ENCODE results near the gene PPP1R14C. TPM values are rescaled to one million over a fixed set of nuclear protein-coding genes. Genes with fewer than 3 reads are reported as not detected.

Gene PPP1R14C
- total RNA-seq, 1 experiment from 2014 or later, result 4.6 TPM

GRCh38 chr6:150180517-150180916 is 37.7 kb downstream of the PPP1R14C start:
- no peak for DNase-seq (ENCODE audit: low spot score)
- no peak for TF ChIP-seq EZH2 (IDR thresholded peaks at IDR 0.05; ENCODE audit: borderline replicate concordance, low read depth, low read length, poor library complexity, severe bottlenecking)
- TF ChIP-seq CTCF (conservative IDR thresholded peaks at IDR 0.05; ENCODE audit: low read depth, low read length), result no peak
- no peak overlapping the region for H3K27ac ChIP-seq (ENCODE audit: low read depth, low read length, poor library complexity, severe bottlenecking)
- H3K9me3 ChIP-seq (ENCODE audit: low read depth, low read length, poor library complexity, severe bottlenecking), result no peaks in the 10 kb centered on the region
- H3K4me1 ChIP-seq (ENCODE audit: insufficient read depth, low read length, poor library complexity, severe bottlenecking), result no peaks in the 10 kb centered on the region
- no peaks in the 10 kb centered on the region for H3K27me3 ChIP-seq (replicated peaks; ENCODE audit: insufficient read depth, low read depth, low read length, poor library complexity)
- no peaks in the 10 kb centered on the region for H3K36me3 ChIP-seq (ENCODE audit: insufficient read depth, low read length, poor library complexity, severe bottlenecking)
- BruUV-seq (replicated peaks), result no TSS peak
- H3K4me3 ChIP-seq (ENCODE audit: low read depth, low read length, poor library complexity, severe bottlenecking), result no peak overlapping the region
- CTCF ChIA-PET, result interaction anchor here (1.1 kb wide), 1 partner anchor 99 kb away, joined by 3 read pairs; no protein-coding TSS in a partner anchor
- POLR2A ChIA-PET (ENCODE audit: low non-redundant PET), result interaction anchor here (0.5 kb wide), 1 partner anchor 35 kb away, joined by 3 read pairs; no protein-coding TSS in a partner anchor
- intact Hi-C loops (cut with micrococcal nuclease; ENCODE audit: unreplicated experiment), result no loop called here

DNA sequence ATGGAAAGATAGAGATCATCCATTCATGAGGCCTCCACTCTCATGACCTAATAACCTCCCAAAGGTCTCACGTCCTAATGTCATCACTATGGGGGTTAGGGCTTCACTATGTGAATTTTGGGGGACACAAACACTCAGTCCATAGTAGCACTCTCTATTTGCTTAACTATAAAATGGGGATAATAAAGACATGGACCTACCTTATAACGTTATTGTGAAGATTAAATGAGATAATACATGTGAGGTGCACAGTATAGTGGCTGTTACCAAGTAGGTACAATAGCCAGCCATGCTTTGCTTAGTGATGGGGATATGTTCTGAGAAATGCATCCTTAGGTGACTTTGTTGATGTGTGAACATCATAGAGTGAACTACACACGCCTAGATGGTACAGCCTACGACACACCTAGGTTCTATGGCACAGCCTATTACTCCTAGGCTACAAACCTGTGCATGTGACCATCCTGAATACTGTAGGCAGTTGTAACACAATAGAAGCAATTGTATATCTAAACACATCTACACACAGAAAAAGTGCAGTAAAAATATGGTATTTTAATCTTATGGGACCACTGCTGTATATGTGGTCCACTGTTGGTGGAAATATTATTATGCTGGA is 39.7 kb downstream of the PPP1R14C start:
- no peaks in the 10 kb centered on the region for H3K9me3 ChIP-seq (ENCODE audit: low read depth, low read length, poor library complexity, severe bottlenecking)
- BruUV-seq (replicated peaks), result no TSS peak
- TF ChIP-seq EZH2 (IDR thresholded peaks at IDR 0.05; ENCODE audit: borderline replicate concordance, low read depth, low read length, poor library complexity, severe bottlenecking), result no peak
- TF ChIP-seq CTCF (conservative IDR thresholded peaks at IDR 0.05; ENCODE audit: low read depth, low read length), result no peak
- H3K36me3 ChIP-seq (ENCODE audit: insufficient read depth, low read length, poor library complexity, severe bottlenecking), result no peaks in the 10 kb centered on the region
- intact Hi-C loops (cut with micrococcal nuclease; ENCODE audit: unreplicated experiment), result no loop called here
- CTCF ChIA-PET, result no interaction called here
- H3K4me3 ChIP-seq (ENCODE audit: low read depth, low read length, poor library complexity, severe bottlenecking), result no peak overlapping the region
- H3K27ac ChIP-seq (ENCODE audit: low read depth, low read length, poor library complexity, severe bottlenecking), result no peak overlapping the region
- POLR2A ChIA-PET (ENCODE audit: low non-redundant PET), result no interaction called here
- H3K4me1 ChIP-seq (ENCODE audit: insufficient read depth, low read length, poor library complexity, severe bottlenecking), result no peaks in the 10 kb centered on the region
- H3K27me3 ChIP-seq (replicated peaks; ENCODE audit: insufficient read depth, low read depth, low read length, poor library complexity), result no peaks in the 10 kb centered on the region
- no peak for DNase-seq (ENCODE audit: low spot score)

DNA sequence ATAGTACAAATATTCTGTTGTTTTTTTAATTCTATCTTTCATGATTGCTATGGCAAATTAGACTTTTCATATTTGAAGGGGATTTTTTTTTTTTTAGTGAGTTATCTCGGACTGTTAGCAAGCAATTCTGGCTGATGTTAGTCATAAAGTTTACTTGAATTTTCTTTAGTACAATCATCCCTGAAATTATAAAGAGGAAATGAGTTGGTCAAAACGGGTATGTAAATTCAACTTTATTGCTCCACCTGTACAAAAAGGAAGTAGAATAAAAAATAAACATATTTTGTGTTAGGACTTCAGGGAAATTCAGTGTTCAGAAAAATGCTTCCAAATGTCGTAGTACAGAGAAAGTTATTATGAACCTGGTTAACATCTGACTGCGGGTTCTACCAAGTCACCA is 40.3 kb downstream of the PPP1R14C start:
- DNase-seq (ENCODE audit: low spot score), result no peak
- BruUV-seq (replicated peaks), result no TSS peak
- POLR2A ChIA-PET (ENCODE audit: low non-redundant PET), result no interaction called here
- H3K4me1 ChIP-seq (ENCODE audit: insufficient read depth, low read length, poor library complexity, severe bottlenecking), result no peaks in the 10 kb centered on the region
- no peak overlapping the region for H3K27ac ChIP-seq (ENCODE audit: low read depth, low read length, poor library complexity, severe bottlenecking)
- TF ChIP-seq EZH2 (IDR thresholded peaks at IDR 0.05; ENCODE audit: borderline replicate concordance, low read depth, low read length, poor library complexity, severe bottlenecking), result no peak
- no peaks in the 10 kb centered on the region for H3K36me3 ChIP-seq (ENCODE audit: insufficient read depth, low read length, poor library complexity, severe bottlenecking)
- intact Hi-C loops (cut with micrococcal nuclease; ENCODE audit: unreplicated experiment), result no loop called here
- no peaks in the 10 kb centered on the region for H3K9me3 ChIP-seq (ENCODE audit: low read depth, low read length, poor library complexity, severe bottlenecking)
- CTCF ChIA-PET, result no interaction called here
- no peaks in the 10 kb centered on the region for H3K27me3 ChIP-seq (replicated peaks; ENCODE audit: insufficient read depth, low read depth, low read length, poor library complexity)
- H3K4me3 ChIP-seq (ENCODE audit: low read depth, low read length, poor library complexity, severe bottlenecking), result no peak overlapping the region

- Histone ChIP-seq H3K4me3 (ENCODE audit: low read depth, low read length, poor library complexity, severe bottlenecking) (no peak overlapping the region), H3K9me3 (ENCODE audit: low read depth, low read length, poor library complexity, severe bottlenecking) (no peaks in the 10 kb centered on the region), H3K27me3 (replicated peaks; ENCODE audit: insufficient read depth, low read depth, low read length, poor library complexity) (no peaks in the 10 kb centered on the region), H3K27ac (ENCODE audit: low read depth, low read length, poor library complexity, severe bottlenecking) (no peak overlapping the region), H3K4me1 (ENCODE audit: insufficient read depth, low read length, poor library complexity, severe bottlenecking) (no peaks in the 10 kb centered on the region), H3K36me3 (ENCODE audit: insufficient read depth, low read length, poor library complexity, severe bottlenecking) (no peaks in the 10 kb centered on the region)
- ChIA-PET POLR2A (ENCODE audit: low non-redundant PET) (no interaction called here), CTCF (no interaction called here)
- DNase-seq (ENCODE audit: low spot score), result no peak
- intact Hi-C loops (cut with micrococcal nuclease; ENCODE audit: unreplicated experiment), result no loop called here
- no TSS peak for BruUV-seq (replicated peaks)
- TF ChIP-seq EZH2 (IDR thresholded peaks at IDR 0.05; ENCODE audit: borderline replicate concordance, low read depth, low read length, poor library complexity, severe bottlenecking) (no peak), CTCF (conservative IDR thresholded peaks at IDR 0.05; ENCODE audit: low read depth, low read length) (no peak)
Observed at GRCh38 chr6:150183966-150184365, 41.1 kb downstream of the PPP1R14C start.

All from A673 (cell line).